ENCODE measurements around the gene FBL.
"Not testable (repeated sequence)": the region's sequence is repeated elsewhere in the genome, so short reads cannot be mapped to it uniquely, and the experiment has no call there.

The FBL gene

GRCh38 chr19:39845933-39846677 lies at the start of gene FBL:
Gene FBL, minus strand, starts transcription at chr19:39846379. Its CDS starts 79 bp downstream, at chr19:39846300.
- peak; percentile 93 to 96 for DNase-seq (ENCODE audit: low read depth in 2 of 2)

DNA sequence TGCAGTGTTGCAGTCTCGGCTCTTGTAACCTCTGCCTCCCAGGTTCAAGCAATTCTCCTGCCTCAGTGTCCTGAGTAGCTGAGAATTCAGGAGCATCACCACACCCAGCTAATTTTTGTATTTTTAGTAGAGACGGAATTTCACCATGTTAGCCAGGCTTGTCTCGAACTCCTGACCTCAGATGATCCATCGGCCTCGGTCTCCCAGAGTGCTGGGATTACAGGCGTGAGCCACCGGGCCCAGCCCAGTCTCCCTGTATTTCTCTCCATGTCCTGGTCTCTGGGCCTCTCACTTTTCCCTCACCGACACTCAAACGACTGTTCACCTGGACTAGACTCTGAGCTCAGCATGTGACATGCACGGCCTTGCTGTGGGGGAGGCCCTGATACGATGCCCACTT lies 48.9 kb upstream of the FBL start:
- not testable (repeated sequence) for DNase-seq (ENCODE audit: low read depth in 2 of 2)

GRCh38 chr19:39894236-39894606 lies 48.0 kb upstream of the FBL start:
- not testable (repeated sequence) for DNase-seq (ENCODE audit: low read depth in 2 of 2)

DNA sequence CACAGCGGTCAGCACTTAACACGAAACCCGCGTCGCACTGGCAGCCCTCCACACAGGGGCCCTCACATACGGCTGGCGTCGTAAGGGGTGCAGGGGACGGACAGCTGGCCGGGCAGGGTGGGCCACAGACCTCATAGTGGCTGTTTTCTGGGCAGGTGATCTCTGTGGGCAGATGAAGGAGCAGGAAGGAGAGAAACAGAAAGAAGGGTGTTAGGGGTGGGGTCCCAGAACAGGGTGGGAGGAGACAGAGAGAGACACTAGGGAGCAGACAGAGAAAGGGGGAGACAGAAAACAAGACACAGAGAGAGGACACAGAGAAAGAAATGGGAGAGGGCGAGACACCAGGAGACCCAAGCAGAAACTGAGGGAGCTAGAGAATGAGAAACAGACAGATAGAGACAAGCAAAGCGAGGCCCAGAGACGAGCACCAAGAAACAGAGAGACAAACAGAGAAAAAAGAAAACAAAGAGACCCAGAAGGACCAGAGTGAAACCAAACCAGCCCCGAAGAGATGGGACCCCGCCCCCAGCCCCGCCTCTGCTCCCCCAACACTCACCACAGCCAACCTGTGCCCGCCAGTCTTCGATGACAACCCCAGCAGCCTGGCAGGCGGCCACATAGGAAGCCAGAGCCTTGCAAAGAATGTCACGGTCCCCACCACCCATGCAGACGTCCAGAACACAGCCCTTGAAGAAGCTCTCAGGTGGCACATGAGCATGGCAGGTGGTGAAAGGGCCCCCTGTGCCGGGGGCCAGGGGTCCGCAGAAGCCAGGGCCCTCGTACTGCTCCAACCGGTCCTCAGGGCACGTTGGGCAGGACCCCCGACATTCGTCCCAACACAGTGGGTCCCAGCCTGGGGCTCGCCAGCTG lies 47.4 kb upstream of the FBL start:
- DNase-seq (ENCODE audit: low read depth in 2 of 2), result peak in 1 of 2 donors; percentile 54

GRCh38 chr19:39892506-39892902 lies 46.3 kb upstream of the FBL start:
- DNase-seq (ENCODE audit: low read depth in 2 of 2), result not testable (repeated sequence)

GRCh38 chr19:39891660-39892505 lies 45.7 kb upstream of the FBL start:
- not testable (repeated sequence) for DNase-seq (ENCODE audit: low read depth in 2 of 2)

DNA sequence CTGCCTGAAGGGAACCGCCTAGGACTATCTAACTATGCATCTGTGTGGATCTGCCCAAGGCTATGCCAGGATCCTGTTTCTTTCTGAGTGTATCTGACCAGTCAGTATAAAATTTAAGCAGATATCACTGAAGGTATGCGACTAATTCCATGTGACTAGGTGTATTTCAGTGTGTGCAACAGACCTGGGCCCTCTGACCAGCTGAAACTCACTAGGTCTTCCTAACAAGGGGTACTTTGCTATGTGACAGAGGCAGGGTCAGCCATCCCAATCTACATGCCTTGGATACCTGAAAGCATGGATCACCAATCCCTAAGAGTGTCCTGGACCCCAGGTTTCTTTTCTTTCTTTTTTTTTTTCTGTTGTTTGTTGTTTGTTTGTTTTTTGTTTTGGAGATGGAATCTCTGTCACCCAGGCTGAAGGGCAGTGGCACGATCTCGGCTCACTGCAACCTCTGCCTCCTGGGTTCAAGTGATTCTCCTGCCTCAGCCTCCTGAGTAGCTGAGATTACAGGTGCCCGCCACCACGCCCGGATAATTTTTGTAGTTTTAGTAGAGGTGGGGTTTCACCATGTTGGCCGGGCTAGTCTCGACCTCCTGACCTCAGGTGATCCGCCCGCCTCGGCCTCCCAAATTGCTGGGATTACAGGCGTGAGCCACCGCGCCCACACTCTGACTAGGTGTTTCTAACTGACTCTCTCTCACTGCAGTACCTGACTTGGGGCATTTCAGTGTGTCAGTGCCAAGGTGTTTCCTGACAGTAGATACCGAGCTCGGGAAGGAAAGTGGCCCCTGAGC lies 44.8 kb upstream of the FBL start:
- no peak for DNase-seq (ENCODE audit: low read depth in 2 of 2)

- not testable (repeated sequence) for DNase-seq (ENCODE audit: low read depth in 2 of 2)
Observed at GRCh38 chr19:39889872-39890754, 43.9 kb upstream of the FBL start.

DNA sequence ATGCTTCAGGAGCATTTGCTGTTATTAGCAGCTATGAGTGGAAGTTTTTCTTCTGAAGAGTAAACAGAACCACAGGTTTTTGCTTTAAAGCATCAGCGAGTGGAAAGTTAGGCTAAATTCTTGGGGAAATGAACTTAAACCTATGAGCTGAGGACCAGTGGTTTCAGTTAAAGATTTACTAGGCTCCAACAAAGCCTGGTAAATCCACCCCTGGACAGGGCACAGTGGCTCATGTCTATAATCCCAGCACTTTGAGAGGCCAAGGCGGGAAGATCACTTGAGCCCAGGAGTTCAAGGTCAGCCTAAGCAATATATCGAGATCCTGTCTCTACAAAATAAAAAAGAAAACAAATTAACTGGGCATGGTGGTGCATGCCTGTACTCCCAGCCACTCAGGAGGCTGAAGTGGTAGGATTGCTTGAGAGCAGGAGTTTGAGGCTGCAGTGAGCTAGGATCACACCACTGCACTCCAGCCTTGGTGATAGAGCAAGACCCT lies 41.3 kb upstream of the FBL start:
- DNase-seq (ENCODE audit: low read depth in 2 of 2), result not testable (repeated sequence)

- not testable (repeated sequence) for DNase-seq (ENCODE audit: low read depth in 2 of 2)
Observed at GRCh38 chr19:39885821-39886554, 39.8 kb upstream of the FBL start.

DNA sequence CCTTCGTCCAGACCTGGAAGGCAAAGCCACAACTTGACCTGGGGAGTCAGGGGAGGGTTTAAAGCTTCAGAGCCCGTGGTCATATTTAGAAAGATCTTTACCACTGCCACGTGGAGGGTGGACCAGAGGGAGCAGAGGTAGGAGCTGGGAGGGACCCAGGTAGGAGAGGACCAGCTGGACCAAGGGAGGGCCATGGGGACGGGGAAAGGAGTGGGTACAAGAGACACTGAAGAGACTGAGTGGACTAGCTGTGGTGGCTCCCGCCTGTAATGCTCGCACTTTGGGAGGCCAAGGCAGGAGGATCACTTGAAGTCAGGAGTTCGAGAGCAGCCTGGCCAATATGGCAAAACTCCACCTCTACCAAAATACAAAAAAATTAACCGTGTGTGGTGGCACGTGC lies 38.5 kb upstream of the FBL start:
- DNase-seq (ENCODE audit: low read depth in 2 of 2), result not testable (repeated sequence)

GRCh38 chr19:39882645-39883044 lies 36.5 kb upstream of the FBL start:
- DNase-seq (ENCODE audit: low read depth in 2 of 2), result not testable (repeated sequence)

- DNase-seq (ENCODE audit: low read depth in 2 of 2), result not testable (repeated sequence)
Observed at GRCh38 chr19:39881495-39882110, 35.4 kb upstream of the FBL start.

GRCh38 chr19:39880241-39880640 lies 34.1 kb upstream of the FBL start:
- DNase-seq (ENCODE audit: low read depth in 2 of 2), result not testable (repeated sequence)

- DNase-seq (ENCODE audit: low read depth in 2 of 2), result not testable (repeated sequence)
Observed at GRCh38 chr19:39879796-39880195, 33.6 kb upstream of the FBL start.

GRCh38 chr19:39878866-39879265 lies 32.7 kb upstream of the FBL start:
- not testable (repeated sequence) for DNase-seq (ENCODE audit: low read depth in 2 of 2)

DNA sequence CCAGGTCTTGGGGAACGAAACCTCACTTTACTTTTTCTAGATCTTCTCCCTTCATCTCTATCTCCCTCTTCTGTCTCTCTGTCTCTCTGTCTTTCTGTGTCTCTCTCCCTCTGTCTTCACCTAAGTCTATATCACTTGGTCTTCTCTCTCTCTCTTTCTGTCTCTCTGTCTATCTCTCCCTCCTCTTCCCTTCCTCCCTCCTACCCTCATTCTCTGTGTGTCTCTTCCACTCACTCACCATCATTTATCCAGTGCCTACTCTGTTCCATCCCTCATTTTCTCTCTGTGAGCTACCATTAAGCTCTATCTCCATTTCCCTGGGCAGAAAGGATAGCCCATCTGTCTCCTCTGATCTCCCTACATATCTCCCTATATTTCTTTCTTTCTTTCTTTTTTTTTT lies 32.2 kb upstream of the FBL start:
- DNase-seq (ENCODE audit: low read depth in 2 of 2), result no peak

GRCh38 chr19:39877982-39878381 lies 31.8 kb upstream of the FBL start:
- not testable (repeated sequence) for DNase-seq (ENCODE audit: low read depth in 2 of 2)

- not testable (repeated sequence) for DNase-seq (ENCODE audit: low read depth in 2 of 2)
Observed at GRCh38 chr19:39877488-39877887, 31.3 kb upstream of the FBL start.

Measured in stimulated activated CD8-positive, alpha-beta memory T cell treated with anti-CD3 and anti-CD28 coated beads, Interleukin-15, amount 100 ng/mL, for 4 hours (primary cell).